Heart left ventricle (tissue), 13 donors: Measurements from ENCODE around the gene CHCHD6.

ENCODE experiments used
- POLR2A ChIP-seq, 2 donors: fragments of 450-650 bp; IDR thresholded peaks; one replicate each; pipeline ENCODE4 v1.6.1; 2017; ENCODE audit warnings: antibody characterized with exemption in 2 of 2, mild to moderate bottlenecking in 2 of 2, moderate library complexity in 2 of 2
- TF ChIP-seq, protein P1 (sequence below), 12 donors: fragments of 200-600 bp; sonication (generic) in 4 of 12; IDR thresholded peaks; one replicate each; pipeline versions ENCODE4 v1.5.0 to v1.8.0; 2018 to 2022; ENCODE audit warnings: antibody characterized with exemption in 12 of 12, mild to moderate bottlenecking in 5 of 12
- donor health status: ischemic (EF 13 %, LVEDD 7.1; RV severe dilation, severe dysfunction).
- donor health status: DM: no; HTN: yes; CAD: no.
- donor health status: DM: no; HTN: no; CAD: no.
- donor health status: ischemic (EF 25% LVEDD 6.9; RV normal size, moderate dysfunction).
- donor health status: ischemic (EF 25% LVEDD 5.7; RV mildly dilated, moderate dysfunction).
- donor health status: ischemic (EF 35%, LVEDD 5.7; RV mildly dilated, moderate dysfunction).
- donor health status: nonischemic (EF 11% LVEDD 7.7; RV severe dilation, severe dysfunction).
- donor health status: DM: yes; HTN: yes; CAD: no.
- donor health status: PGD.
- donor health status: ischemic (EF 29% LVEDD 5.4; RV normal size, mild dysfunction).
- donor health status: nonischemic (EF 23%, LVEDD 6.1; RV moderate dilation, normal function).

DNA sequence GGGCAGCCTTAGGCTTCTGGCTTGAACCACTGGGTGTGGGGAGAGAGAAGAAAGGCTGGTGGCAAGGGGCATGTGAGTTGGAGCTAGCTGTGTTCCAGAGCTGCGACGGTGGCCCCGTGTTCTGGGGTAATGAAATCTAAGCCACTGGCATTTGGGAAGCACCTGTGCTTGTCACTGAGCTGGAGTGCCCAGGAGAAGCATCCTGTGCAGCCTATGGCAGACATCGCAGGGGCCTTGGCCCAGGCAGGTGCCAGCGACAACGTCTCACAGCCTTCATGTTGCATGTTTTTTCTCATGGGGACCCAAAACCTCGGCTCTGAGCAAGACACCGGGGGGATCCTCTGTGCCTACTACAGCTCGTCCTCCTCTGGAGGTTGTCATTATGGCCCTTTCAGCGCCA is 187.8 kb downstream of the CHCHD6 start:
- TF ChIP-seq, protein P1, sequence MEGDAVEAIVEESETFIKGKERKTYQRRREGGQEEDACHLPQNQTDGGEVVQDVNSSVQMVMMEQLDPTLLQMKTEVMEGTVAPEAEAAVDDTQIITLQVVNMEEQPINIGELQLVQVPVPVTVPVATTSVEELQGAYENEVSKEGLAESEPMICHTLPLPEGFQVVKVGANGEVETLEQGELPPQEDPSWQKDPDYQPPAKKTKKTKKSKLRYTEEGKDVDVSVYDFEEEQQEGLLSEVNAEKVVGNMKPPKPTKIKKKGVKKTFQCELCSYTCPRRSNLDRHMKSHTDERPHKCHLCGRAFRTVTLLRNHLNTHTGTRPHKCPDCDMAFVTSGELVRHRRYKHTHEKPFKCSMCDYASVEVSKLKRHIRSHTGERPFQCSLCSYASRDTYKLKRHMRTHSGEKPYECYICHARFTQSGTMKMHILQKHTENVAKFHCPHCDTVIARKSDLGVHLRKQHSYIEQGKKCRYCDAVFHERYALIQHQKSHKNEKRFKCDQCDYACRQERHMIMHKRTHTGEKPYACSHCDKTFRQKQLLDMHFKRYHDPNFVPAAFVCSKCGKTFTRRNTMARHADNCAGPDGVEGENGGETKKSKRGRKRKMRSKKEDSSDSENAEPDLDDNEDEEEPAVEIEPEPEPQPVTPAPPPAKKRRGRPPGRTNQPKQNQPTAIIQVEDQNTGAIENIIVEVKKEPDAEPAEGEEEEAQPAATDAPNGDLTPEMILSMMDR (IDR thresholded peaks at IDR 0.05): no peak
- no peak for TF ChIP-seq POLR2A (IDR thresholded peaks at IDR 0.05)
